Activated naive CD4-positive, alpha-beta T cell treated with anti-CD3 and anti-CD28 coated beads, Interleukin-2, amount 50 U/mL, for 24 hours (primary cell): Measurements from ENCODE around the gene MYBPC3.

Experiments used
- H3K27ac Mint-ChIP-seq: one replicate; pipeline ENCODE4 v1.8.0; 2021; ENCODE audit warnings: mild to moderate bottlenecking, mixed read lengths
- H3K27me3 Mint-ChIP-seq: one replicate; pipeline ENCODE4 v1.8.0; 2021; ENCODE audit warnings: mixed read lengths
- H3K36me3 Mint-ChIP-seq: one replicate; pipeline ENCODE4 v1.8.0; 2021; ENCODE audit warnings: mixed read lengths
- H3K4me1 Mint-ChIP-seq: one replicate; pipeline ENCODE4 v1.8.0; 2021; ENCODE audit warnings: mixed read lengths
- H3K4me3 Mint-ChIP-seq: one replicate; pipeline ENCODE4 v1.8.0; 2021; ENCODE audit warnings: mild to moderate bottlenecking, mixed read lengths
- H3K9me3 Mint-ChIP-seq: one replicate; pipeline ENCODE4 v1.8.0; 2021; ENCODE audit warnings: mixed read lengths

Gene MYBPC3

DNA sequence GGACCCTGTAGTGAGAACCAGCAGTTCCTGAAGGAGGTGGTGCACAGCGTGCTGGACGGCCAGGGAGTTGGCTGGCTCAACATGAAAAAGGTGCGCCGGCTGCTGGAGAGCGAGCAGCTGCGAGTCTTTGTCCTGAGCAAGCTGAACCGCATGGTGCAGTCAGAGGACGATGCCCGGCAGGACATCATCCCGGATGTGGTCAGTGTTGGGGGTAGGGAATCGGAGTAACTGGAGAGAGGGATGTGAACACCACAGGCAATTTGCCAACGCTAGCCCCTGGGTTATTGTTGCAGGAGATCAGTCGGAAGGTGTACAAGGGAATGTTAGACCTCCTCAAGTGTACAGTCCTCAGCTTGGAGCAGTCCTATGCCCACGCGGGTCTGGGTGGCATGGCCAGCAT lies 62.6 kb downstream of the MYBPC3 start:
- Mint-ChIP-seq H3K4me1 (no peaks in the 10 kb centered on the region), H3K27ac (no peak overlapping the region), H3K27me3 (no peaks in the 10 kb centered on the region), H3K36me3 (peaks cover 11% of the 10 kb centered on the region), H3K9me3 (no peaks in the 10 kb centered on the region), H3K4me3 (no peak overlapping the region)

DNA sequence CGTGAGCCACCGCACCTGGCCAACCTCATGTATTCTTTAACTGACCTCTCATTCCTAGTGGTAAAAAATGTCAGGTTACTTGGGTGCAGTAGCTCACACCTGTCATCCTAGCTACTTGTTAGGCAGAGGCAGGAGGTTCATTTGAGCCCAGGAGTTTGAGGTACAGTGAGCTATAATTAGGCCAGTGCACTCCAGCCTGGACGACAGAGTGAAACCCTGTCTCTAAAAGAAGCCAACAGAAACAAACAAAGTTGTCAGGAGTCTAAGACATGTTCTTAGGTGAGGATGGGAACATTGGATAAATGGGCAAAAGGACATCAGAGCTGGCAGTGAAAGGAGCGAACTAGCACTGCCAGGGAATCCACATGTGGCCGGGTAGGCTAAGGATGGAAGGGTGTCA lies 64.4 kb downstream of the MYBPC3 start:
- H3K27ac Mint-ChIP-seq = no peak overlapping the region
- H3K4me3 Mint-ChIP-seq = no peak overlapping the region
- H3K36me3 Mint-ChIP-seq = peaks cover 14% of the 10 kb centered on the region
- no peaks in the 10 kb centered on the region for H3K27me3 Mint-ChIP-seq
- H3K9me3 Mint-ChIP-seq = no peaks in the 10 kb centered on the region
- no peaks in the 10 kb centered on the region for H3K4me1 Mint-ChIP-seq

DNA sequence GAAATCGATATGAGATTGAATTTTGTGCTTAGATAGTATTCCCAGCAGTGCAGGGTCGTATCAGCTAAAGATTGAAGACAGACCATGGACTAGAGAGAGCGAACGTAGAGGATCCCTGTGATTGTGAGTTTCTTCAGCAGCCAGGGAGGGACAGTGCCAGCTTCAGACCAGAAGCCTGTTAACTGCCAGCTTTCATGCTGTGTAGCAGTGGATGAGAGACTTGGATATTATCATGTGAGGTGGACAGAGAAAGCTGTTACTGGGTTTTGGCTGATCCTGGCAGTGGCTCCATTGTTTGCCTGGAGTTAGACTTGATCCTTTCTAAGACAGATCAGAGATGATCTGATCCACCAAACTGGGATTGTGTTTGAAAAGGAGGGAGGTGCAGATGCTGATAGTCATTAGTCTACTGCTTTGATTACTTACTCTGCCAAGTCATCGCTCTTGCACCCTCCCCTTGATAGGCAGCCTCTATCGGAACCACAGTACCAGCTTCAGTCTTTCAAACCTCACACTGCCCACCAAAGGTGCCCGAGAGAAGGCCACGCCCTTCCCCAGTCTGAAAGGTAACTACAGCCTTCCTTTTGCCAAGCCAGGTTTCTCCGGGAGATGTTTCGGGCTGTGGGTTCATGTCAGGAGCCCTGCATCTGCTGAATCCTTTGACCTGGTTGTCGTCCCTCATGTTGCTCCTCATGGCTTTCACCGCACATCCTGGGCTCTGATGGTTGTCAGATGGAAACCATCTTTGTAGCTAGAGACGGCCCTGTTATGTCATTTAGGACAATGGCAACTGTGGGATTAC lies 66.3 kb downstream of the MYBPC3 start:
- Mint-ChIP-seq H3K4me3 (no peak overlapping the region), H3K9me3 (no peaks in the 10 kb centered on the region), H3K36me3 (peaks cover 17% of the 10 kb centered on the region), H3K27ac (no peak overlapping the region), H3K4me1 (no peaks in the 10 kb centered on the region), H3K27me3 (no peaks in the 10 kb centered on the region)

DNA sequence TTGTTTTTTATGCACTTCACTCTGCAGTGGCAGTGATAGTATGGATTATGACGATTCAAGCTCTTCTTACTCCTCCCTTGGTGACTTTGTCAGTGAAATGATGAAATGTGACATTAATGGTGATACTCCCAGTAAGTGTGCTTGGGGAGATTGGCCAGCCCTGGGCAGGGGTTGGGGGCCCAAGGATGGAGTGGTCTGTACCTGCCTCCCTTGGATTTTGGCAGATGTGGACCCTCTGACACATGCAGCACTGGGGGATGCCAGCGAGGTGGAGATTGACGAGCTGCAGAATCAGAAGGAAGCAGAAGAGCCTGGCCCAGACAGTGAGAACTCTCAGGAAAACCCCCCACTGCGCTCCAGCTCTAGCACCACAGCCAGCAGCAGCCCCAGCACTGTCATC lies 68.4 kb downstream of the MYBPC3 start:
- Mint-ChIP-seq H3K4me1 (no peaks in the 10 kb centered on the region), H3K4me3 (no peak overlapping the region), H3K36me3 (peaks cover 16% of the 10 kb centered on the region), H3K27me3 (no peaks in the 10 kb centered on the region), H3K9me3 (no peaks in the 10 kb centered on the region), H3K27ac (no peak overlapping the region)

DNA sequence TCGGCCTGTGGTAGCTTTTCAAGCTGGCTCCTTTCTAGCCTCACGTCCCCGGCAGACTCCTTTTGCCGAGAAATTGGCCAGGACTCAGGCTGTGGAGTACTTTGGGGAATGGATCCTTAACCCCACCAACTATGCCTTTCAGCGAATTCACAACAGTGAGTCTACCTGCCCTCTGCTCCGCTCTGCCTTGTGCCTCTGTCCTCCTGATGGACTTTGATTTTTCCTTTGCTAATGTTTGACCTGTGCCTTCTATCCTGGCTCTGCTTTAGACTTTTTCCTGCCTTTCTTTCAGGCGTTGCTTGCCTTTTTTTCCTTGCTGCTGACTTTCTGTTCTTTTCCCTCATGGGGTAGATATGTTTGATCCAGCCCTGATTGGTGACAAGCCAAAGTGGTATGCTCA lies 70.0 kb downstream of the MYBPC3 start:
- no peak overlapping the region for H3K27ac Mint-ChIP-seq
- no peaks in the 10 kb centered on the region for H3K4me1 Mint-ChIP-seq
- no peaks in the 10 kb centered on the region for H3K27me3 Mint-ChIP-seq
- no peaks in the 10 kb centered on the region for H3K9me3 Mint-ChIP-seq
- peaks cover 16% of the 10 kb centered on the region for H3K36me3 Mint-ChIP-seq
- H3K4me3 Mint-ChIP-seq = no peak overlapping the region
